Skeletal muscle satellite cell (primary cell): ENCODE measurements around the gene CILP2.

Experiments
- H3K27me3 ChIP-seq: 2 replicates; pipeline ENCODE4 v1.7.0; 2013; ENCODE audit warnings: low read length; ENCODE audit not compliant: control insufficient read depth, insufficient read depth
- H3K36me3 ChIP-seq: 2 replicates; pipeline ENCODE4 v1.7.0; 2013; ENCODE audit warnings: mild to moderate bottlenecking, control low read depth, low read length; ENCODE audit not compliant: insufficient read depth
- H3K4me1 ChIP-seq: 2 replicates; pipeline ENCODE4 v1.7.0; 2013; ENCODE audit warnings: low read length; ENCODE audit not compliant: control insufficient read depth, insufficient read depth
- H3K4me2 ChIP-seq: 2 replicates; pipeline ENCODE4 v1.7.0; 2013; ENCODE audit warnings: mild to moderate bottlenecking, low read length
- H3K4me3 ChIP-seq: 2 replicates; pipeline ENCODE4 v1.7.0; 2013; ENCODE audit warnings: low read length
- H3K9ac ChIP-seq: 2 replicates; pipeline ENCODE4 v1.7.0; 2013; ENCODE audit warnings: mild to moderate bottlenecking, low read depth, low read length, moderate library complexity
- H3K9me3 ChIP-seq: replicated peaks from 2 replicates; pipeline ENCODE4 v1.7.0; 2013; ENCODE audit warnings: mild to moderate bottlenecking, control low read depth, low read length

Gene CILP2

GRCh38 chr19:19587771-19588170, 49.7 kb downstream of the CILP2 start:
- Histone ChIP-seq H3K4me3 (no peak overlapping the region), H3K27me3 (no peaks in the 10 kb centered on the region), H3K9ac (no peak overlapping the region), H3K4me1 (peaks cover 12% of the 10 kb centered on the region), H3K36me3 (no peaks in the 10 kb centered on the region), H3K9me3 (no peaks in the 10 kb centered on the region), H3K4me2 (no peak overlapping the region)

- Histone ChIP-seq H3K36me3 (no peaks in the 10 kb centered on the region), H3K4me3 (no peak overlapping the region), H3K9ac (no peak overlapping the region), H3K27me3 (no peaks in the 10 kb centered on the region), H3K9me3 (no peaks in the 10 kb centered on the region), H3K4me1 (peaks cover 12% of the 10 kb centered on the region), H3K4me2 (no peak overlapping the region)
These were observed 50.5 kb downstream of the CILP2 start for GRCh38 chr19:19588546-19588945.

- Histone ChIP-seq H3K4me3 (peak overlapping the region; percentile 9), H3K27me3 (no peaks in the 10 kb centered on the region), H3K36me3 (no peaks in the 10 kb centered on the region), H3K9me3 (no peaks in the 10 kb centered on the region), H3K4me2 (peak overlapping the region; percentile 65), H3K4me1 (peaks cover 19% of the 10 kb centered on the region), H3K9ac (peak overlapping the region; percentile 48)
These were observed 53.2 kb downstream of the CILP2 start for GRCh38 chr19:19591133-19591825.

GRCh38 chr19:19592690-19593089, 54.6 kb downstream of the CILP2 start:
- H3K4me2 ChIP-seq: no peak overlapping the region
- H3K9ac ChIP-seq: no peak overlapping the region
- H3K4me3 ChIP-seq: no peak overlapping the region
- H3K27me3 ChIP-seq: peaks cover 4% of the 10 kb centered on the region
- no peaks in the 10 kb centered on the region for H3K9me3 ChIP-seq
- peaks cover 19% of the 10 kb centered on the region for H3K4me1 ChIP-seq
- no peaks in the 10 kb centered on the region for H3K36me3 ChIP-seq

- Histone ChIP-seq H3K27me3 (peaks cover 6% of the 10 kb centered on the region), H3K9ac (no peak overlapping the region), H3K4me2 (no peak overlapping the region), H3K36me3 (no peaks in the 10 kb centered on the region), H3K4me3 (no peak overlapping the region), H3K4me1 (peaks cover 19% of the 10 kb centered on the region), H3K9me3 (no peaks in the 10 kb centered on the region)
These were observed 56.3 kb downstream of the CILP2 start for GRCh38 chr19:19594381-19594780.

- Histone ChIP-seq H3K4me3 (no peak overlapping the region), H3K9me3 (no peaks in the 10 kb centered on the region), H3K4me2 (no peak overlapping the region), H3K36me3 (no peaks in the 10 kb centered on the region), H3K4me1 (peaks cover 19% of the 10 kb centered on the region), H3K27me3 (peaks cover 6% of the 10 kb centered on the region), H3K9ac (no peak overlapping the region)
These were observed 57.2 kb downstream of the CILP2 start for GRCh38 chr19:19595171-19595701.
